Caco-2 (cell line): ENCODE measurements around the gene NDEL1. TPM values are rescaled to one million over a fixed set of nuclear protein-coding genes. Genes with fewer than 3 reads are reported as not detected.

ENCODE experiments used
- BruUV-seq: library from RNA; stranded (reverse); fragments of 400-500 nt; replicated peaks from 2 replicates; lab custom pipeline; 2021; lab: Mats Ljungman, UMichigan
- CTCF ChIA-PET: fragments of 300-600 bp; sonication (Branson Sonifier 250); formaldehyde crosslinking; loops from one replicate; lab custom pipeline; 2022; ENCODE audit warnings: antibody characterized with exemption; lab: Charles Lee
- POLR2A ChIA-PET: fragments of 300-600 bp; sonication (Branson Sonifier 250); formaldehyde crosslinking; loops from one replicate; lab custom pipeline; 2022; ENCODE audit warnings: antibody characterized with exemption; lab: Charles Lee
- DNase-seq, 2 experiments: peaks; one replicate each; pipeline versions ENCODE4 v3.0.0 to v3.0.0-alpha.2; 2020 to 2022
- H3K27me3 ChIP-seq: replicated peaks from 2 replicates; pipeline ENCODE4 v1.6.0; 2011; ENCODE audit warnings: low read length; ENCODE audit not compliant: control insufficient read depth, insufficient read depth
- H3K36me3 ChIP-seq: 2 replicates; pipeline ENCODE4 v1.5.1; 2011; ENCODE audit warnings: low read length; ENCODE audit not compliant: control insufficient read depth, insufficient read depth
- H3K4me1 ChIP-seq: fragments of 250-450 bp; sonication (Bioruptor Pico); 2 replicates; pipeline ENCODE4 v1.5.1; 2020; ENCODE audit warnings: mild to moderate bottlenecking
- H3K4me3 ChIP-seq: 2 replicates; pipeline ENCODE4 v1.5.1; 2011; ENCODE audit warnings: low read depth, mild to moderate bottlenecking, control low read depth, low read length
- H3K9me3 ChIP-seq: fragments of 250-450 bp; sonication (Bioruptor Pico); 2 replicates; pipeline ENCODE4 v1.5.1; 2020; ENCODE audit warnings: mild to moderate bottlenecking, moderate library complexity
- H3K27ac Mint-ChIP-seq: one replicate; pipeline ENCODE4 v1.8.0; 2022; ENCODE audit warnings: mixed read lengths; ENCODE audit not compliant: unreplicated experiment
- H3K27me3 Mint-ChIP-seq: one replicate; pipeline ENCODE4 v1.8.0; 2022; ENCODE audit warnings: mixed read lengths; ENCODE audit not compliant: insufficient read depth, unreplicated experiment
- H3K36me3 Mint-ChIP-seq: one replicate; pipeline ENCODE4 v1.8.0; 2022; ENCODE audit warnings: mild to moderate bottlenecking, mixed read lengths; ENCODE audit not compliant: insufficient read depth, unreplicated experiment
- H3K4me1 Mint-ChIP-seq: one replicate; pipeline ENCODE4 v1.8.0; 2022; ENCODE audit warnings: low read depth, mixed read lengths; ENCODE audit not compliant: unreplicated experiment
- H3K4me3 Mint-ChIP-seq: one replicate; pipeline ENCODE4 v1.8.0; 2022; ENCODE audit warnings: mild to moderate bottlenecking, moderate library complexity, mixed read lengths; ENCODE audit not compliant: unreplicated experiment
- H3K9me3 Mint-ChIP-seq: one replicate; pipeline ENCODE4 v1.8.0; 2022; ENCODE audit warnings: mixed read lengths; ENCODE audit not compliant: unreplicated experiment
- intact Hi-C: fragments of 100-400 bp; cut with micrococcal nuclease; formaldehyde crosslinking; loops from one replicate; pipeline ENCODE4 v1.10.0; 2022; ENCODE audit not compliant: unreplicated experiment
- total RNA-seq: library from RNA; stranded (reverse); gene quantifications from 2 replicates; pipeline ENCODE4 v1.2.3, GENCODE V29; 2022
- TF ChIP-seq, protein P1 (sequence below), 2 experiments: fragments of 200-600 bp in 1 of 2; IDR thresholded peaks; 1 replicate in 1 of 2; 2 replicates in 1 of 2; pipeline versions ENCODE4 v1.5.1 to v1.8.0; 2011 to 2022; ENCODE audit warnings: antibody characterized with exemption in 1 of 2, control low read depth in 1 of 2, inconsistent platforms in 1 of 2, low read depth in 1 of 2, low read length in 1 of 2, mild to moderate bottlenecking in 1 of 2, moderate library complexity in 1 of 2; ENCODE audit not compliant: insufficient read depth in 1 of 2, severe bottlenecking in 1 of 2, unreplicated experiment in 1 of 2

NDEL1 gene
- total RNA-seq, 1 experiment from 2014 or later = 32.2 TPM

GRCh38 chr17:8506145-8506544, 70.5 kb downstream of the NDEL1 start:
- TF ChIP-seq, protein P1, sequence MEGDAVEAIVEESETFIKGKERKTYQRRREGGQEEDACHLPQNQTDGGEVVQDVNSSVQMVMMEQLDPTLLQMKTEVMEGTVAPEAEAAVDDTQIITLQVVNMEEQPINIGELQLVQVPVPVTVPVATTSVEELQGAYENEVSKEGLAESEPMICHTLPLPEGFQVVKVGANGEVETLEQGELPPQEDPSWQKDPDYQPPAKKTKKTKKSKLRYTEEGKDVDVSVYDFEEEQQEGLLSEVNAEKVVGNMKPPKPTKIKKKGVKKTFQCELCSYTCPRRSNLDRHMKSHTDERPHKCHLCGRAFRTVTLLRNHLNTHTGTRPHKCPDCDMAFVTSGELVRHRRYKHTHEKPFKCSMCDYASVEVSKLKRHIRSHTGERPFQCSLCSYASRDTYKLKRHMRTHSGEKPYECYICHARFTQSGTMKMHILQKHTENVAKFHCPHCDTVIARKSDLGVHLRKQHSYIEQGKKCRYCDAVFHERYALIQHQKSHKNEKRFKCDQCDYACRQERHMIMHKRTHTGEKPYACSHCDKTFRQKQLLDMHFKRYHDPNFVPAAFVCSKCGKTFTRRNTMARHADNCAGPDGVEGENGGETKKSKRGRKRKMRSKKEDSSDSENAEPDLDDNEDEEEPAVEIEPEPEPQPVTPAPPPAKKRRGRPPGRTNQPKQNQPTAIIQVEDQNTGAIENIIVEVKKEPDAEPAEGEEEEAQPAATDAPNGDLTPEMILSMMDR (IDR thresholded peaks at IDR 0.05; ENCODE audit: insufficient read depth in 1 of 2, low read depth in 1 of 2, low read length in 1 of 2, severe bottlenecking in 1 of 2, unreplicated experiment in 1 of 2) = no peak
- Histone ChIP-seq H3K27me3 (no peaks in the 10 kb centered on the region), H3K4me3 (no peak overlapping the region), H3K9me3 (no peaks in the 10 kb centered on the region), H3K4me1 (no peaks in the 10 kb centered on the region), H3K36me3 (no peaks in the 10 kb centered on the region)
- DNase-seq = no peak
- Mint-ChIP-seq H3K36me3 (peaks cover 54% of the 10 kb centered on the region), H3K4me3 (no peak overlapping the region), H3K9me3 (no peaks in the 10 kb centered on the region), H3K27me3 (no peaks in the 10 kb centered on the region), H3K4me1 (no peaks in the 10 kb centered on the region), H3K27ac (no peak overlapping the region)
- no TSS peak for BruUV-seq
- POLR2A ChIA-PET = no interaction called here
- intact Hi-C loops = no loop called here
- CTCF ChIA-PET = no interaction called here

DNA sequence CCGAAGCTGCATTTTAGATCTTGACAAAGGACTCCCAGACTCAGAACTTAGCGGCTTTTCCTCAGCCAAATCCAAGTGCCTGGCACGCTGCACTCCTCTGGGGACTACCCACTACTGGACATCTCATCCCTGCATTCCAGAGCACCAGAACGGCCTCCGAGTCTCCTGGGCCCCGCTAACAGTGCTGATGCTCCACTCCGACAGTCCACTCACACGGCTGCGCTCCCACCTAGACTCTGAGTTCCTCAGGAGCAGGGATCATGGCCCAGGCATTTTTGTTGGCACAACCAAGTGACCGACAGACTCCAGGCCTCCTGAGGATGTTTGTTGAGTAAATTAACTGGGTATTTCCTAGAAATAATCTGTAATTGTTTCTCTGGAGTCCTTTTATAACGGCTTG, 79.1 kb downstream of the NDEL1 start:
- Histone ChIP-seq H3K4me3 (no peak overlapping the region), H3K36me3 (no peaks in the 10 kb centered on the region), H3K9me3 (no peaks in the 10 kb centered on the region), H3K27me3 (no peaks in the 10 kb centered on the region), H3K4me1 (peaks cover 8% of the 10 kb centered on the region; the same call in 1 of the 2 replicates)
- no peak overlapping the region for H3K4me3 Mint-ChIP-seq
- peaks cover 50% of the 10 kb centered on the region for H3K36me3 Mint-ChIP-seq
- BruUV-seq = no TSS peak
- DNase-seq = no peak
- H3K4me1 Mint-ChIP-seq = no peaks in the 10 kb centered on the region
- TF ChIP-seq, protein P1 (IDR thresholded peaks at IDR 0.05; ENCODE audit: insufficient read depth in 1 of 2, low read depth in 1 of 2, low read length in 1 of 2, severe bottlenecking in 1 of 2, unreplicated experiment in 1 of 2) = no peak
- CTCF ChIA-PET = no interaction called here
- no peaks in the 10 kb centered on the region for H3K9me3 Mint-ChIP-seq
- H3K27me3 Mint-ChIP-seq = no peaks in the 10 kb centered on the region
- POLR2A ChIA-PET = no interaction called here
- intact Hi-C loops = no loop called here
- H3K27ac Mint-ChIP-seq = no peak overlapping the region

Other genes with a start within 250 kb of the NDEL1 start
- 4.2 and 4.7 TPM in 2 replicates for gene BORCS6, start 245.7 kb upstream of the NDEL1 start, total RNA-seq
- gene AURKB, start 225.3 kb upstream of the NDEL1 start, total RNA-seq = 82.8 and 89.4 TPM in 2 replicates
- gene CTC1, start 187.8 kb upstream of the NDEL1 start, total RNA-seq = 18.2 and 22.9 TPM in 2 replicates
- 38.8 and 44.1 TPM in 2 replicates for gene PFAS, start 186.6 kb upstream of the NDEL1 start, total RNA-seq
- gene RANGRF, start 147.2 kb upstream of the NDEL1 start, total RNA-seq = 13.2 and 15.2 TPM in 2 replicates
- gene SLC25A35, start 140.5 kb upstream of the NDEL1 start, total RNA-seq = 3.6 and 3.7 TPM in 2 replicates
- gene ARHGEF15, start 125.6 kb upstream of the NDEL1 start, total RNA-seq = not detected in 2 replicates
- gene ODF4, start 96.0 kb upstream of the NDEL1 start, total RNA-seq = not detected in 2 replicates
- 998 and 999 TPM in 2 replicates for gene RPL26, start 52.7 kb upstream of the NDEL1 start, total RNA-seq
- gene RNF222, start 38.1 kb upstream of the NDEL1 start, total RNA-seq = not detected in 2 replicates
- 64.3 and 74.0 TPM in 2 replicates for gene MYH10, start 194.8 kb downstream of the NDEL1 start, total RNA-seq